ENCODE data around the gene KLHL35. TPM values are rescaled to one million over a fixed set of nuclear protein-coding genes. Genes with fewer than 3 reads are reported as not detected.

The KLHL35 gene
- total RNA-seq, 1 experiment from 2014 or later: 0.83 TPM

- no peak overlapping the region for H4K8ac ChIP-seq (replicated peaks; ENCODE audit: insufficient read length, low read depth, low read length)
- no CpG with 5 or more reads among the region's 8 CpGs for WGBS (ENCODE audit: extremely low coverage, insufficient read length, low lambda C conversion rate)
- H4K20me1 ChIP-seq (ENCODE audit: control insufficient read depth, insufficient read depth, insufficient read length): no peaks in the 10 kb centered on the region
- no peak overlapping the region for H2BK5ac ChIP-seq (ENCODE audit: insufficient read length, low read length)
- Mint-ChIP-seq H3K9me3 (peaks cover 0 to 2% of the 10 kb centered on the region in 2 experiments; a peak in 1 of 5 replicates), H3K27me3 (ENCODE audit: low read depth) (0 out of 2 replicates have a peak, but pooled peaks cover 2% of the 10 kb centered on the region), H3K36me3 (ENCODE audit: insufficient read depth in 1 of 3, low read depth in 3 of 3) (no peaks in the 10 kb centered on the region), H3K27ac (no peak overlapping the region), H3K4me1 (peaks cover 0 to 5% of the 10 kb centered on the region in 2 experiments; a peak in 1 of 4 replicates), H3K4me3 (no peak overlapping the region)
- H2BK120ac ChIP-seq (ENCODE audit: low read depth, low read length, poor library complexity, severe bottlenecking): no peak overlapping the region
- H2AFZ ChIP-seq (ENCODE audit: low read length): no peak overlapping the region
- H3K14ac ChIP-seq (ENCODE audit: insufficient read depth, low read length): no peak overlapping the region
- no peak overlapping the region for H4K5ac ChIP-seq (ENCODE audit: insufficient read length, low read depth, low read length)
- H3K9me3 ChIP-seq (ENCODE audit: control insufficient read depth, low read depth, low read length): no peaks in the 10 kb centered on the region
- DNase-seq: no peak
- no peak overlapping the region for H2BK12ac ChIP-seq (ENCODE audit: insufficient read length, low read depth, low read length)
- H4K91ac ChIP-seq (ENCODE audit: insufficient read length, low read depth, low read length): no peak overlapping the region
- no peak overlapping the region for H3K56ac ChIP-seq (ENCODE audit: insufficient read length, low read depth, low read length)
- H2AK5ac ChIP-seq (ENCODE audit: insufficient read length, low read length): no peak overlapping the region
- no peak for TF ChIP-seq CTCF (conservative IDR thresholded peaks at IDR 0.05)
- H3K23me2 ChIP-seq (ENCODE audit: insufficient read length, low read depth, low read length, poor library complexity, severe bottlenecking): no peaks in the 10 kb centered on the region
- no peak overlapping the region for H3K18ac ChIP-seq (ENCODE audit: insufficient read length, low read depth, low read length)
- H2BK20ac ChIP-seq (ENCODE audit: low read depth, low read length, poor library complexity, severe bottlenecking): no peak overlapping the region
- no peaks in the 10 kb centered on the region for H3K27me3 ChIP-seq (ENCODE audit: insufficient read depth, low read length)
- H2BK15ac ChIP-seq (ENCODE audit: low read depth, low read length): no peak overlapping the region
- H3T11ph ChIP-seq (ENCODE audit: low read length): no peak overlapping the region
- H3K4me2 ChIP-seq (ENCODE audit: insufficient read depth, insufficient read length, low read length): no peak overlapping the region
- no peak overlapping the region for H3K9ac ChIP-seq (ENCODE audit: extremely low read depth, insufficient read length, low read length)
- H3K27ac ChIP-seq (ENCODE audit: insufficient read length, low read depth, low read length): no peak overlapping the region
- no peaks in the 10 kb centered on the region for H3K79me1 ChIP-seq (ENCODE audit: insufficient read depth, low read depth, low read length, poor library complexity, severe bottlenecking)
- H3K4me1 ChIP-seq (ENCODE audit: insufficient read depth, low read length): no peaks in the 10 kb centered on the region; the same call in 1 of the 2 replicates
- no peak overlapping the region for H3K4ac ChIP-seq (ENCODE audit: low read depth, low read length)
- H3K79me2 ChIP-seq (ENCODE audit: insufficient read depth, low read length): no peaks in the 10 kb centered on the region
- H3K23ac ChIP-seq (ENCODE audit: insufficient read length, low read depth, low read length): no peak overlapping the region
Observed at GRCh38 chr11:75373201-75373600, 59.8 kb downstream of the KLHL35 start.

Other genes with a start within 250 kb of the KLHL35 start
- gene TPBGL, start 192.4 kb downstream of the KLHL35 start, total RNA-seq (2021): 0.61 and 0.64 TPM in 2 replicates
- gene ARRB1, start 81.5 kb downstream of the KLHL35 start, total RNA-seq (2021): 20.6 and 22.1 TPM in 2 replicates
- 3,765 and 3,814 TPM in 2 replicates for gene RPS3, start 33.7 kb downstream of the KLHL35 start, total RNA-seq (2021)
- gene GDPD5, start 92.7 kb upstream of the KLHL35 start, total RNA-seq (2021): 6.9 and 7.8 TPM in 2 replicates
- 253 and 263 TPM in 2 replicates for gene SERPINH1, start 129.1 kb upstream of the KLHL35 start, total RNA-seq (2021)
- gene MAP6, start 235.8 kb upstream of the KLHL35 start, total RNA-seq (2021): 0.48 and 0.77 TPM in 2 replicates